Measurements from ENCODE around the gene TNK1. TPM values are rescaled to one million over a fixed set of nuclear protein-coding genes. Genes with fewer than 3 reads are reported as not detected.

TNK1 gene
- total RNA-seq, 1 experiment from 2014 or later: 1.8 TPM

- no peak for DNase-seq (ENCODE audit: low read depth)
These were observed 24.7 kb downstream of the TNK1 start for GRCh38 chr17:7405350-7406234.

GRCh38 chr17:7406235-7406825 is 25.4 kb downstream of the TNK1 start:
- in situ Hi-C loops (cut with HindIII; ENCODE audit: low pct_unique_long_range_greater_than_20kb, low sequenced_read_pairs): no loop called here
- no peak for DNase-seq (ENCODE audit: low read depth)

More at GRCh38 chr17:7405350-7406234, 24.7 kb downstream of the TNK1 start:
- in situ Hi-C loops (cut with HindIII; ENCODE audit: low pct_unique_long_range_greater_than_20kb, low sequenced_read_pairs): no loop called here

- no peak for DNase-seq (ENCODE audit: low read depth)
- in situ Hi-C loops (cut with HindIII; ENCODE audit: low pct_unique_long_range_greater_than_20kb, low sequenced_read_pairs): no loop called here
These were observed 26.2 kb downstream of the TNK1 start for GRCh38 chr17:7407082-7407481.

- no peak for DNase-seq (ENCODE audit: low read depth)
- in situ Hi-C loops (cut with HindIII; ENCODE audit: low pct_unique_long_range_greater_than_20kb, low sequenced_read_pairs): no loop called here
These were observed 26.8 kb downstream of the TNK1 start, which contains the start of gene NLGN2 for GRCh38 chr17:7407485-7408251. Gene NLGN2 (plus strand): TSS chr17:7407845. CDS start chr17:7408256, 411 bp downstream.

GRCh38 chr17:7408252-7408727 is 27.4 kb downstream of the TNK1 start:
- in situ Hi-C loops (cut with HindIII; ENCODE audit: low pct_unique_long_range_greater_than_20kb, low sequenced_read_pairs): no loop called here

GRCh38 chr17:7408863-7409262 is 28.0 kb downstream of the TNK1 start:
- in situ Hi-C loops (cut with HindIII; ENCODE audit: low pct_unique_long_range_greater_than_20kb, low sequenced_read_pairs): no loop called here
- DNase-seq (ENCODE audit: low read depth): no peak

More at GRCh38 chr17:7408252-7408727, 27.4 kb downstream of the TNK1 start:
- no peak for DNase-seq (ENCODE audit: low read depth)

- in situ Hi-C loops (cut with HindIII; ENCODE audit: low pct_unique_long_range_greater_than_20kb, low sequenced_read_pairs): no loop called here
- DNase-seq (ENCODE audit: low read depth): no peak
These were observed 28.8 kb downstream of the TNK1 start for GRCh38 chr17:7409716-7410115.

- in situ Hi-C loops (cut with HindIII; ENCODE audit: low pct_unique_long_range_greater_than_20kb, low sequenced_read_pairs): no loop called here
- DNase-seq (ENCODE audit: low read depth): no peak
These were observed 29.9 kb downstream of the TNK1 start for GRCh38 chr17:7410634-7411426.

GRCh38 chr17:7411427-7411750 is 30.5 kb downstream of the TNK1 start:
- in situ Hi-C loops (cut with HindIII; ENCODE audit: low pct_unique_long_range_greater_than_20kb, low sequenced_read_pairs): no loop called here

GRCh38 chr17:7413346-7413985 is 32.6 kb downstream of the TNK1 start:
- in situ Hi-C loops (cut with HindIII; ENCODE audit: low pct_unique_long_range_greater_than_20kb, low sequenced_read_pairs): no loop called here
- no peak for DNase-seq (ENCODE audit: low read depth)

More at GRCh38 chr17:7411427-7411750, 30.5 kb downstream of the TNK1 start:
- no peak for DNase-seq (ENCODE audit: low read depth)

GRCh38 chr17:7414837-7415236 is 33.9 kb downstream of the TNK1 start:
- in situ Hi-C loops (cut with HindIII; ENCODE audit: low pct_unique_long_range_greater_than_20kb, low sequenced_read_pairs): no loop called here
- no peak for DNase-seq (ENCODE audit: low read depth)

GRCh38 chr17:7415784-7416183 is 34.9 kb downstream of the TNK1 start:
- in situ Hi-C loops (cut with HindIII; ENCODE audit: low pct_unique_long_range_greater_than_20kb, low sequenced_read_pairs): no loop called here
- DNase-seq (ENCODE audit: low read depth): no peak

- in situ Hi-C loops (cut with HindIII; ENCODE audit: low pct_unique_long_range_greater_than_20kb, low sequenced_read_pairs): no loop called here
These were observed 35.4 kb downstream of the TNK1 start for GRCh38 chr17:7416323-7416722.

GRCh38 chr17:7417056-7417655 is 36.3 kb downstream of the TNK1 start:
- in situ Hi-C loops (cut with HindIII; ENCODE audit: low pct_unique_long_range_greater_than_20kb, low sequenced_read_pairs): no loop called here

More at GRCh38 chr17:7416323-7416722, 35.4 kb downstream of the TNK1 start:
- no peak for DNase-seq (ENCODE audit: low read depth)

GRCh38 chr17:7418472-7419152 is 37.7 kb downstream of the TNK1 start:
- in situ Hi-C loops (cut with HindIII; ENCODE audit: low pct_unique_long_range_greater_than_20kb, low sequenced_read_pairs): no loop called here
- DNase-seq (ENCODE audit: low read depth): no peak

More at GRCh38 chr17:7417056-7417655, 36.3 kb downstream of the TNK1 start:
- DNase-seq (ENCODE audit: low read depth): no peak

- DNase-seq (ENCODE audit: low read depth): no peak
- in situ Hi-C loops (cut with HindIII; ENCODE audit: low pct_unique_long_range_greater_than_20kb, low sequenced_read_pairs): no loop called here
These were observed 39.1 kb downstream of the TNK1 start, which contains the start of gene SPEM1 for GRCh38 chr17:7419819-7420610. Gene SPEM1 (plus strand): TSS chr17:7420324. CDS start chr17:7420385, 61 bp downstream.

All from Caki2 (cell line).